HEK293 (cell line): ENCODE data around the gene TMEM260.
"Not testable (repeated sequence)": the region's sequence is repeated elsewhere in the genome, so short reads cannot be mapped to it uniquely, and the experiment has no call there.

Experiments
- CTCF ChIA-PET: fragments of 350-600 bp; formaldehyde crosslinking; extraction: SDS; loops from one replicate; lab custom pipeline; 2021; ENCODE audit warnings: antibody characterized with exemption; lab: Yijun Ruan, JAX
- POLR2A ChIA-PET: fragments of 300-600 bp; formaldehyde crosslinking; extraction: SDS; loops from one replicate; lab custom pipeline; 2020; ENCODE audit warnings: antibody characterized with exemption, inconsistent platforms; lab: Yijun Ruan, JAX
- H3K27ac ChIP-seq: fragments of 200-500 bp; sonication (Bioruptor generic); 2 replicates; pipeline ENCODE4 v1.5.1; 2014; ENCODE audit warnings: low read depth, low read length, control low read depth, inconsistent platforms; ENCODE audit errors: extremely low read depth
- H3K36me3 ChIP-seq, 2 experiments: fragments of 200-500 bp in 1 of 2; sonication (Bioruptor generic) in 1 of 2; 1 replicate in 1 of 2; 2 replicates in 1 of 2; pipeline ENCODE4 v1.5.1; 2014 to 2017; ENCODE audit warnings: inconsistent platforms in 2 of 2, low read length in 2 of 2; ENCODE audit not compliant: control insufficient read depth in 2 of 2, insufficient read depth in 1 of 2
- H3K4me1 ChIP-seq: fragments of 200-500 bp; sonication (Bioruptor generic); 2 replicates; pipeline ENCODE4 v1.5.1; 2014; ENCODE audit warnings: mild to moderate bottlenecking, low read length, inconsistent platforms; ENCODE audit not compliant: control insufficient read depth, insufficient read depth
- H3K4me3 ChIP-seq: 2 replicates; pipeline ENCODE4 v1.5.1; 2011; ENCODE audit warnings: low read depth, mild to moderate bottlenecking, control low read depth, low read length, moderate library complexity
- H3K9me3 ChIP-seq: fragments of 200-500 bp; sonication (Bioruptor generic); 2 replicates; pipeline ENCODE4 v1.5.1; 2014; ENCODE audit warnings: low read depth, low read length, inconsistent platforms; ENCODE audit not compliant: control insufficient read depth, insufficient read depth
- SP2 ChIP-seq: fragments of 450-650 bp; formaldehyde crosslinking; IDR thresholded peaks from 2 replicates; pipeline ENCODE4 v1.5.1; 2016; ENCODE audit warnings: missing biosample characterization, missing genetic modification characterization
- ZBTB7A ChIP-seq: fragments of 450-650 bp; formaldehyde crosslinking; IDR thresholded peaks from 2 replicates; pipeline ENCODE4 v1.5.1; 2016; ENCODE audit warnings: low read depth, missing biosample characterization, missing genetic modification characterization
- ZNF175 ChIP-seq: fragments of 450-650 bp; formaldehyde crosslinking; IDR thresholded peaks from 2 replicates; pipeline ENCODE4 v1.5.1; 2016; ENCODE audit warnings: missing biosample characterization, missing genetic modification characterization
- ZNF184 ChIP-seq: fragments of 450-650 bp; IDR thresholded peaks from 2 replicates; pipeline ENCODE4 v1.5.1; 2018; ENCODE audit warnings: missing biosample characterization, mild to moderate bottlenecking, missing genetic modification characterization
- ZNF221 ChIP-seq: fragments of 450-650 bp; formaldehyde crosslinking; IDR thresholded peaks from 2 replicates; pipeline ENCODE4 v1.5.1; 2017; ENCODE audit warnings: missing biosample characterization, missing genetic modification characterization, borderline replicate concordance
- ZNF223 ChIP-seq: fragments of 450-650 bp; formaldehyde crosslinking; IDR thresholded peaks from 2 replicates; pipeline ENCODE4 v1.5.1; 2016; ENCODE audit warnings: missing biosample characterization, missing genetic modification characterization
- ZNF24 ChIP-seq: fragments of 450-650 bp; formaldehyde crosslinking; IDR thresholded peaks from 2 replicates; pipeline ENCODE4 v1.5.1; 2016; ENCODE audit warnings: missing biosample characterization, missing genetic modification characterization
- ZNF335 ChIP-seq: fragments of 450-650 bp; formaldehyde crosslinking; conservative IDR thresholded peaks from 2 replicates; pipeline ENCODE4 v1.5.1; 2016; ENCODE audit warnings: missing biosample characterization, missing genetic modification characterization
- ZNF37A ChIP-seq: fragments of 450-650 bp; IDR thresholded peaks from 2 replicates; pipeline ENCODE4 v1.5.1; 2018; ENCODE audit warnings: missing biosample characterization, missing genetic modification characterization
- ZNF404 ChIP-seq: fragments of 450-650 bp; formaldehyde crosslinking; IDR thresholded peaks from 2 replicates; pipeline ENCODE4 v1.5.1; 2017; ENCODE audit warnings: missing biosample characterization, missing genetic modification characterization
- ZNF600 ChIP-seq: fragments of 450-650 bp; formaldehyde crosslinking; IDR thresholded peaks from 2 replicates; pipeline ENCODE4 v1.5.1; 2016; ENCODE audit warnings: missing biosample characterization, missing genetic modification characterization
- ZNF654 ChIP-seq: fragments of 450-650 bp; formaldehyde crosslinking; IDR thresholded peaks from 2 replicates; pipeline ENCODE4 v1.5.1; 2016; ENCODE audit warnings: low read depth, missing biosample characterization, missing genetic modification characterization
- ZNF670 ChIP-seq: fragments of 450-650 bp; formaldehyde crosslinking; IDR thresholded peaks from 2 replicates; pipeline ENCODE4 v1.5.1; 2016; ENCODE audit warnings: missing biosample characterization, missing genetic modification characterization, low read depth
- TF ChIP-seq, protein P1 (sequence below): fragments of 450-650 bp; formaldehyde crosslinking; IDR thresholded peaks from 2 replicates; pipeline ENCODE4 v1.5.1; 2016; ENCODE audit warnings: missing biosample characterization, missing genetic modification characterization
- TF ChIP-seq, protein P2 (sequence below): fragments of 450-650 bp; formaldehyde crosslinking; IDR thresholded peaks from 2 replicates; pipeline ENCODE4 v1.5.1; 2016; ENCODE audit warnings: missing biosample characterization, missing genetic modification characterization
- TF ChIP-seq, protein P3 (sequence below): fragments of 450-650 bp; formaldehyde crosslinking; IDR thresholded peaks from 2 replicates; pipeline ENCODE4 v1.5.1; 2016; ENCODE audit warnings: missing biosample characterization, missing genetic modification characterization

The TMEM260 gene

DNA sequence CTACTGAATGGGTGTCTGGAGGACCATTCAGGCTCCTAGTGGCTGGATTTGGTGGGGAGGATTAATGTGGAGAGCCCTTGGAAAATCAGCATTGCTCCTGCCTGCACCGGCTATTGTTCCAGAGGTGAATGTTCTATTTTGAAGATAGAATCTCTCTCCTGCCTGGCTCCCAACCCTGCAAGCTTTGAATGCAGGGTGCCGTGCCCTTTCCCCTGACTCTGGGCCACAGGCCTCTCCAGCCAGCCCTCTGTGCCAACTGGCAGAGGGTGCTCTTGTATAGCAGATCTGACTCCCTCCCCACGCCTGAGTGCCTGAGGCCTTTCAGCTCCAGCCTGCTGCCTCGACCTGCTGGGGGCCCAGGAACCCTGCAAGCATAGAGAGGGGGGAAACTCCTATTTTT is 106.8 kb downstream of the TMEM260 start:
- Histone ChIP-seq H3K4me3 (no peak overlapping the region), H3K36me3 (no peaks in the 10 kb centered on the region), H3K9me3 (no peaks in the 10 kb centered on the region), H3K27ac (no peak overlapping the region), H3K4me1 (peaks cover 3% of the 10 kb centered on the region)
- CTCF ChIA-PET = interaction anchor here (1.1 kb wide), 1 partner anchor 22 kb away, joined by 3 read pairs; no protein-coding TSS in a partner anchor
- TF ChIP-seq ZNF37A (tag by site-specific recombination) = no peak
- TF ChIP-seq, protein P1, sequence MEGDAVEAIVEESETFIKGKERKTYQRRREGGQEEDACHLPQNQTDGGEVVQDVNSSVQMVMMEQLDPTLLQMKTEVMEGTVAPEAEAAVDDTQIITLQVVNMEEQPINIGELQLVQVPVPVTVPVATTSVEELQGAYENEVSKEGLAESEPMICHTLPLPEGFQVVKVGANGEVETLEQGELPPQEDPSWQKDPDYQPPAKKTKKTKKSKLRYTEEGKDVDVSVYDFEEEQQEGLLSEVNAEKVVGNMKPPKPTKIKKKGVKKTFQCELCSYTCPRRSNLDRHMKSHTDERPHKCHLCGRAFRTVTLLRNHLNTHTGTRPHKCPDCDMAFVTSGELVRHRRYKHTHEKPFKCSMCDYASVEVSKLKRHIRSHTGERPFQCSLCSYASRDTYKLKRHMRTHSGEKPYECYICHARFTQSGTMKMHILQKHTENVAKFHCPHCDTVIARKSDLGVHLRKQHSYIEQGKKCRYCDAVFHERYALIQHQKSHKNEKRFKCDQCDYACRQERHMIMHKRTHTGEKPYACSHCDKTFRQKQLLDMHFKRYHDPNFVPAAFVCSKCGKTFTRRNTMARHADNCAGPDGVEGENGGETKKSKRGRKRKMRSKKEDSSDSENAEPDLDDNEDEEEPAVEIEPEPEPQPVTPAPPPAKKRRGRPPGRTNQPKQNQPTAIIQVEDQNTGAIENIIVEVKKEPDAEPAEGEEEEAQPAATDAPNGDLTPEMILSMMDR (tag by site-specific recombination) = peak; percentile 54; the same call in 1 of the 2 replicates
- POLR2A ChIA-PET = no interaction called here

DNA sequence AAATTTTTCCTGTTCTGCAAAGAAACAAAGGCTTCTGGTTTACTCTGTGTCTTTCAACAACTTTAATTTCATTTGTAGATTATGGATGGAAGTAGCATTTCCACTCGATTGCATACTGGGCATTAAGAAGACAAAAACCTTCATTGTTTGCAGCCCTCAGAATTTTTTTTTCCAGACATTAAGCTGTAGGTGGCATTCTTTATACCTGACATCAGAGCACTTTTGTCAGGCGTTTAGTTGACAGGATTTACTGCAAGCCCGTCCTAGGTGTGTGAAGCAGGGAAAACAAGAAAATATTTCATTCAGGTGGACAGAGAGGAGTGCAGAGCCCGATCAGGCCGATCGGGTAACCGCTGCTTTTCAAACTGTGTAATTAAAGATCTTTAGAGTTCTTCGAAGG is 107.5 kb downstream of the TMEM260 start:
- Histone ChIP-seq H3K9me3 (no peaks in the 10 kb centered on the region), H3K4me1 (peaks cover 3% of the 10 kb centered on the region), H3K4me3 (no peak overlapping the region), H3K36me3 (no peaks in the 10 kb centered on the region)
- ChIA-PET POLR2A (no interaction called here), CTCF (no interaction called here)
- no peak for TF ChIP-seq ZNF175 (tag by site-specific recombination)
- TF ChIP-seq, all 188 proteins: peak for 0
- no peak overlapping the region for H3K27ac ChIP-seq

DNA sequence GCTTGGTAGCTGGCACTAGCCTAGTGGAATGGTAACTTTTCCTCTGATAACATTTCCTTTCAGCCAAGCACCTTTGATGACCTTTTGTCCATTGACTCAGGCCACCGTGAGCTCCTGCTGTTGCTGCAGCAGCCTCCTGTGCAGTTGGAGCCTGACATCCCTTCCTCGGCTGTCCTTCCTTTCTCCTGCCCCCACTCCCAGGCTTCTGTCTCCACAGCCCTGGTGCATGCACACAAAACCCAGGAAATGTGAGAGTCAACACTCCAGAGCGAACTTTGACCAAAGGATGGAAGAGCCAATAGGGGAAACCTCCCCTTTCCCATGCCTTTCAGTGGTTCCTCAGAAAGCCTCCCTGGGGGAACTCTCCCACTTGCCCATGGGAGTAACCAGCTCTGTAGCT is 115.0 kb downstream of the TMEM260 start:
- CTCF ChIA-PET = interaction anchor here (0.7 kb wide), 1 partner anchor 14 kb away, joined by 6 read pairs; no protein-coding TSS in a partner anchor
- H3K4me1 ChIP-seq = peaks cover 3% of the 10 kb centered on the region

DNA sequence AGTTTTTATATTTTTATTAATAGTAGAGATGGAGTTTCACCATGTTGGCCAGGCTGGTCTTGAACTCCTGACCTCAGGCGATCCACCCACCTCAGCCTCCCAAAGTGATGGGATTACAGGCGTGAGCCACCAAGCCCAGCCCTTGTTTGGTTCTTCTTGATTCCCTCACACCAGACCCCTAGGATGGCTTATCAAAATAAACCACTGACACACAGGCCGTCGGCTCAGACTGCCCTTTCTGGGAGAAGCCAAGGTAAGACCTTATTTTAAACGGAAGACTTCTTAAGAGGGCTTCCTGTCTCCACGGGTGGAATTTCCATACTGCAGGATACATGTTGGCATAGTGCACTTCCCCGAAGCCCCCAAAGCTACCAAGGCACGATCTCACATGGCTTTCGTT is 115.6 kb downstream of the TMEM260 start:
- H3K4me1 ChIP-seq, H3K36me3 ChIP-seq, H3K27ac ChIP-seq, H3K4me3 ChIP-seq, POLR2A ChIA-PET, H3K9me3 ChIP-seq: not testable (repeated sequence)
- CTCF ChIA-PET = interaction anchor here (0.7 kb wide), 1 partner anchor 15 kb away, joined by 6 read pairs; no protein-coding TSS in a partner anchor

More for the DNA sequence above, 115.0 kb downstream of the TMEM260 start:
- Histone ChIP-seq H3K27ac (no peak overlapping the region), H3K36me3 (no peaks in the 10 kb centered on the region), H3K9me3 (no peaks in the 10 kb centered on the region), H3K4me3 (no peak overlapping the region)
- POLR2A ChIA-PET = no interaction called here
- TF ChIP-seq, protein P2, sequence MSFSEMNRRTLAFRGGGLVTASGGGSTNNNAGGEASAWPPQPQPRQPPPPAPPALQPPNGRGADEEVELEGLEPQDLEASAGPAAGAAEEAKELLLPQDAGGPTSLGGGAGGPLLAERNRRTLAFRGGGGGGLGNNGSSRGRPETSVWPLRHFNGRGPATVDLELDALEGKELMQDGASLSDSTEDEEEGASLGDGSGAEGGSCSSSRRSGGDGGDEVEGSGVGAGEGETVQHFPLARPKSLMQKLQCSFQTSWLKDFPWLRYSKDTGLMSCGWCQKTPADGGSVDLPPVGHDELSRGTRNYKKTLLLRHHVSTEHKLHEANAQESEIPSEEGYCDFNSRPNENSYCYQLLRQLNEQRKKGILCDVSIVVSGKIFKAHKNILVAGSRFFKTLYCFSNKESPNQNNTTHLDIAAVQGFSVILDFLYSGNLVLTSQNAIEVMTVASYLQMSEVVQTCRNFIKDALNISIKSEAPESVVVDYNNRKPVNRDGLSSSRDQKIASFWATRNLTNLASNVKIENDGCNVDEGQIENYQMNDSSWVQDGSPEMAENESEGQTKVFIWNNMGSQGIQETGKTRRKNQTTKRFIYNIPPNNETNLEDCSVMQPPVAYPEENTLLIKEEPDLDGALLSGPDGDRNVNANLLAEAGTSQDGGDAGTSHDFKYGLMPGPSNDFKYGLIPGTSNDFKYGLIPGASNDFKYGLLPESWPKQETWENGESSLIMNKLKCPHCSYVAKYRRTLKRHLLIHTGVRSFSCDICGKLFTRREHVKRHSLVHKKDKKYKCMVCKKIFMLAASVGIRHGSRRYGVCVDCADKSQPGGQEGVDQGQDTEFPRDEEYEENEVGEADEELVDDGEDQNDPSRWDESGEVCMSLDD (tag by site-specific recombination) = no peak
- TF ChIP-seq ZNF223 (tag by site-specific recombination) (no peak), SP2 (tag by site-specific recombination) (no peak), ZNF404 (tag by site-specific recombination) (no peak), ZNF24 (no peak), ZNF335 (tag by site-specific recombination) (no peak), ZNF184 (no peak), ZNF600 (tag by site-specific recombination) (no peak), ZNF654 (no peak), ZNF221 (tag by site-specific recombination) (no peak), ZBTB7A (tag by site-specific recombination) (no peak), ZNF670 (tag by site-specific recombination) (no peak)
- TF ChIP-seq, protein P3, sequence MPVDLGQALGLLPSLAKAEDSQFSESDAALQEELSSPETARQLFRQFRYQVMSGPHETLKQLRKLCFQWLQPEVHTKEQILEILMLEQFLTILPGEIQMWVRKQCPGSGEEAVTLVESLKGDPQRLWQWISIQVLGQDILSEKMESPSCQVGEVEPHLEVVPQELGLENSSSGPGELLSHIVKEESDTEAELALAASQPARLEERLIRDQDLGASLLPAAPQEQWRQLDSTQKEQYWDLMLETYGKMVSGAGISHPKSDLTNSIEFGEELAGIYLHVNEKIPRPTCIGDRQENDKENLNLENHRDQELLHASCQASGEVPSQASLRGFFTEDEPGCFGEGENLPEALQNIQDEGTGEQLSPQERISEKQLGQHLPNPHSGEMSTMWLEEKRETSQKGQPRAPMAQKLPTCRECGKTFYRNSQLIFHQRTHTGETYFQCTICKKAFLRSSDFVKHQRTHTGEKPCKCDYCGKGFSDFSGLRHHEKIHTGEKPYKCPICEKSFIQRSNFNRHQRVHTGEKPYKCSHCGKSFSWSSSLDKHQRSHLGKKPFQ (tag by site-specific recombination) = no peak
- TF ChIP-seq, all 188 proteins: peak for 0
